SK-N-SH (cell line): ENCODE results near the gene SMCHD1. TPM values are rescaled to one million over a fixed set of nuclear protein-coding genes. Genes with fewer than 3 reads are reported as not detected.
"Not testable (repeated sequence)": the region's sequence is repeated elsewhere in the genome, so short reads cannot be mapped to it uniquely, and the experiment has no call there.

Experiments
- CTCF ChIA-PET: fragments of 300-600, 350-600 bp; formaldehyde crosslinking; extraction: SDS; loops from one replicate; lab custom pipeline; 2021; lab: Yijun Ruan, JAX
- POLR2A ChIA-PET: fragments of 350-600 bp; sonication (Branson Sonifier 250); formaldehyde crosslinking; extraction: SDS; loops from one replicate; lab custom pipeline; 2020; ENCODE audit warnings: antibody characterized with exemption, inconsistent platforms; lab: Yijun Ruan, JAX
- DNase-seq: peaks from one replicate; pipeline ENCODE4 v3.0.0; 2012
- H2AFZ ChIP-seq: fragments of 200-600 bp; sonication (generic); 2 replicates; pipeline ENCODE4 v1.8.1; 2016; ENCODE audit warnings: antibody characterized with exemption, mild to moderate bottlenecking, low read depth
- H3F3A ChIP-seq: fragments of 200-600 bp; sonication (generic); replicated peaks from 2 replicates; pipeline ENCODE3; 2016; ENCODE audit warnings: antibody characterized with exemption, mild to moderate bottlenecking; ENCODE audit not compliant: insufficient read depth
- H3K27ac ChIP-seq, 2 experiments: fragments of 200-500 bp in 1 of 2; fragments of 200-600 bp in 1 of 2; sonication (Bioruptor generic) in 1 of 2; sonication (generic), shearing (Covaris generic) in 1 of 2; 2 replicates each; pipeline versions ENCODE4 v1.5.1 to v1.6.1; 2014 to 2016; ENCODE audit warnings: low read depth in 2 of 2, inconsistent platforms in 1 of 2, low read length in 1 of 2, mild to moderate bottlenecking in 1 of 2, mixed read lengths in 1 of 2
- H3K27me3 ChIP-seq: fragments of 200-600 bp; sonication (generic), shearing (Covaris generic); 2 replicates; pipeline ENCODE4 v1.6.1; 2016; ENCODE audit warnings: mixed run types; ENCODE audit not compliant: insufficient read depth
- H3K36me3 ChIP-seq, 2 experiments: fragments of 200-500 bp in 1 of 2; fragments of 200-600 bp in 1 of 2; sonication (Bioruptor generic) in 1 of 2; sonication (generic) in 1 of 2; replicated peaks in 1 of 2; 2 replicates each; pipeline versions ENCODE3 to v1.5.1; 2014 to 2016; ENCODE audit warnings: low read length in 1 of 2, mild to moderate bottlenecking in 1 of 2; ENCODE audit not compliant: insufficient read depth in 2 of 2, control insufficient read depth in 1 of 2
- H3K4me1 ChIP-seq, 2 experiments: fragments of 200-500 bp in 1 of 2; fragments of 200-600 bp in 1 of 2; sonication (Bioruptor generic) in 1 of 2; sonication (generic), shearing (Covaris generic) in 1 of 2; 2 replicates each; pipeline versions ENCODE4 v1.5.1 to v1.6.1; 2014 to 2016; ENCODE audit warnings: low read depth in 1 of 2, low read length in 1 of 2, mixed run types in 1 of 2; ENCODE audit not compliant: insufficient read depth in 2 of 2, control insufficient read depth in 1 of 2
- H3K4me2 ChIP-seq: fragments of 200-600 bp; sonication (generic), shearing (Covaris generic); 2 replicates; pipeline ENCODE4 v1.6.1; 2017; ENCODE audit warnings: mixed run types
- H3K4me3 ChIP-seq, 2 experiments: fragments of 200-500 bp in 1 of 2; fragments of 200-600 bp in 1 of 2; sonication (Bioruptor generic) in 1 of 2; sonication (generic), shearing (Covaris generic) in 1 of 2; 2 replicates each; pipeline versions ENCODE4 v1.5.1 to v1.8.1; 2014 to 2016; ENCODE audit warnings: low read depth in 2 of 2, inconsistent platforms in 1 of 2, low read length in 1 of 2, mild to moderate bottlenecking in 1 of 2, mixed read lengths in 1 of 2, moderate library complexity in 1 of 2
- H3K79me2 ChIP-seq: fragments of 200-600 bp; sonication (generic); 2 replicates; pipeline ENCODE4 v1.8.1; 2017; ENCODE audit warnings: mild to moderate bottlenecking; ENCODE audit not compliant: insufficient read depth
- H3K9ac ChIP-seq: fragments of 200-600 bp; sonication (generic); 2 replicates; pipeline ENCODE4 v1.6.1; 2017; ENCODE audit warnings: mixed run types
- H3K9me2 ChIP-seq: fragments of 200-600 bp; sonication (generic); 2 replicates; pipeline ENCODE4 v1.6.1; 2017; ENCODE audit warnings: mixed run types
- H3K9me3 ChIP-seq: fragments of 200-600 bp; sonication (generic); 2 replicates; pipeline ENCODE4 v1.6.1; 2017; ENCODE audit warnings: mixed run types, mild to moderate bottlenecking, moderate library complexity
- H4K20me1 ChIP-seq: fragments of 200-600 bp; sonication (generic); 2 replicates; pipeline ENCODE4 v1.6.1; 2017; ENCODE audit warnings: mild to moderate bottlenecking, mixed run types; ENCODE audit not compliant: insufficient read depth
- FOSL2 ChIP-seq: IDR thresholded peaks from 2 replicates; pipeline ENCODE4 v1.4.0; 2012; ENCODE audit warnings: low read depth, mild to moderate bottlenecking, moderate library complexity, borderline replicate concordance
- JUND ChIP-seq: IDR thresholded peaks from 2 replicates; pipeline ENCODE4 v1.4.0; 2012
- MEF2A ChIP-seq: IDR thresholded peaks from 2 replicates; pipeline ENCODE4 v1.4.0; 2012; ENCODE audit warnings: low read depth, borderline replicate concordance
- REST ChIP-seq: IDR thresholded peaks from 2 replicates; pipeline ENCODE4 v1.6.1; 2012; ENCODE audit warnings: mild to moderate bottlenecking, low read depth, low read length, moderate library complexity
- TAF1 ChIP-seq: IDR thresholded peaks from 2 replicates; pipeline ENCODE4 v1.6.1; 2012; ENCODE audit warnings: low read depth, mild to moderate bottlenecking, low read length, moderate library complexity, borderline replicate concordance
- TCF12 ChIP-seq: IDR thresholded peaks from 2 replicates; pipeline ENCODE4 v1.4.0; 2012
- WGBS: methylation state at CpG from one replicate; pipeline ENCODE4 v1.1.6; 2017; ENCODE audit warnings: low lambda C conversion rate; 5-methylcytosine and 5-hydroxymethylcytosine counted together
- polyA plus RNA-seq, 3 experiments: library from polyadenylated mRNA; depleted of rRNA; stranded (reverse); fragments of >200 nt; gene quantifications; 2 replicates each; pipeline ENCODE4 v1.2.3, GENCODE V29; 2012

Gene SMCHD1
- polyA plus RNA-seq, 1 of the 3 experiments (the other 2 are of a cell fraction), result 8.9 TPM

DNA sequence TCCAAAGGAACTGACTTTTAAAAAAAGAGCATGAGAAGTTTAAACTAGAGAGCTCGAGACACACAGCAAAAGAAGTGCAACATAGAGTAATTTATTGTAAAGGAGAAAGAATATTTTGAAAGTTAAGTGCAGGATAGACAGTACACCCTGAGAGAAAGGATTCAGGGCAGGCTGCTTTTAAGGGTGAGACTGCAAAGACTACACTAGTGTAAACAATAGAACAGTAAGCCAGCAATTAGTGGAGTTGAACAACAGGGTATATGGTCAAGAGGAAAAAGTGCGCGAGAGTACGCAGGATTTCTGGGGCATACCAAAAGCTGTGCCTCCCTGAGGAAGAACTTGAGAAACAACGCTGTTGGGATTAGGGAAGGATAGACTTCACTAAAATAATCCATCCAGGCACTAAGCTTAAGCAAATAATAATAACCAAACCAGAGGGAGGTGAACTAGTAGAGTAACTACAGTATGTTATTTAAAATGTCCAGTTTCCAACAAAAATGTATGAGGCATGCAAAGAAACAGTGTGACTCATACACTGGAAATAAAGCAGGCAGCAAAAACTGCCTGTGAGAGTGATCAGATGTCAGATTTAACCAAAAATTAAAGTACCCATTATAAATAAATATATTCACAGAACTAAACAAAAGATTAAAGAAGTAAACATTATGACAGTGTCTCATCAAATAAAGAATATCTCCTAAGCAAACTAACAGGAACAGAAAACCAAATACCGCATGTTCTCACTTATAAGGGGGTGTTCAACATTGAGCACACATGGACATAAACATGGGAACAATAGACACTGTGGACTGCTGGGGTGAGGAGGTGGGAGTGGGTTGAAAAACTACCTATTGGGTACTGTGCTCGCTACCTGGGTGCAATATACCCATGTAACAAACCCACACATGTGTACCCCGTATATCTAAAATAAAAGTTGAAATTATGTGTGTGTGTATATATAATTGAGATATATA lies 150.7 kb downstream of the SMCHD1 start:
- H3K9me3 ChIP-seq, result peaks cover 2% of the 10 kb centered on the region; the same call in 1 of the 2 replicates
- H3K36me3 ChIP-seq, result peaks cover 17 to 36% of the 10 kb centered on the region in 2 experiments
- H3K4me1 ChIP-seq, result no peaks in the 10 kb centered on the region
- H3F3A ChIP-seq, result peaks cover 6% of the 10 kb centered on the region
- 90% methylated on average over 8 of the region's 8 CpGs for WGBS
- POLR2A ChIA-PET, result no interaction called here
- no peak overlapping the region for H3K4me3 ChIP-seq
- 0 out of 2 replicates have a peak overlapping the region, but pooled peaks have one; percentile 7 for H3K4me2 ChIP-seq
- no peak for DNase-seq
- no peaks in the 10 kb centered on the region for H4K20me1 ChIP-seq
- H3K79me2 ChIP-seq, result no peaks in the 10 kb centered on the region
- no peaks in the 10 kb centered on the region for H3K27me3 ChIP-seq
- H3K9me2 ChIP-seq, result no peaks in the 10 kb centered on the region; the same call in 1 of the 2 replicates
- CTCF ChIA-PET, result no interaction called here
- H2AFZ ChIP-seq, result no peak overlapping the region
- TF ChIP-seq TAF1 (no peak), FOSL2 (peak; percentile 60; the same call in 1 of the 2 replicates), MEF2A (no peak), TCF12 (peak; percentile 34; the same call in 1 of the 2 replicates), JUND (0 out of 2 replicates have a peak, but pooled peaks have one; percentile 29), REST (no peak)
- peak overlapping the region in 1 of 2 experiments; percentile 46; a peak in 1 of 4 replicates for H3K27ac ChIP-seq
- H3K9ac ChIP-seq, result no peak overlapping the region

DNA sequence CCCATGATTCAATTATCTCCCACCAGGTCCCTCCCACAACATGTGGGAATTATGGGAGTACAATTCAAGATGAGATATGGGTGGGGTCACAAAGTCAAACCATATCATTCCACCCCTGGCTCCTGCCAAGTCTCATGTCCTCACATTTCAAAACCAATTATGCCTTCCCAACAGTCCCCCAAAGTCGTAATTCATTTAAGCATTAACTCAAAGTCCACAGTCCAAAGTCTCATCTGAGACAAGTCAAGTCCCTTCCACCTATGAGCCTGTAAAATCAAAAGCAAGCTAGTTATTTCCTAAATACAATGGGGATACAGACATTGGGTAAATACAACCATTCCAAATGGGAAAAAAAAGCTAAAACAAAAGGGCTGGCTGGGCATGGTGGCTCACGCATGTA lies 153.1 kb downstream of the SMCHD1 start:
- H3F3A ChIP-seq, result not testable (repeated sequence)
- CTCF ChIA-PET, result interaction anchor here (0.6 kb wide), 1 partner anchor 97 kb away, joined by 3 read pairs; no protein-coding TSS in a partner anchor

DNA sequence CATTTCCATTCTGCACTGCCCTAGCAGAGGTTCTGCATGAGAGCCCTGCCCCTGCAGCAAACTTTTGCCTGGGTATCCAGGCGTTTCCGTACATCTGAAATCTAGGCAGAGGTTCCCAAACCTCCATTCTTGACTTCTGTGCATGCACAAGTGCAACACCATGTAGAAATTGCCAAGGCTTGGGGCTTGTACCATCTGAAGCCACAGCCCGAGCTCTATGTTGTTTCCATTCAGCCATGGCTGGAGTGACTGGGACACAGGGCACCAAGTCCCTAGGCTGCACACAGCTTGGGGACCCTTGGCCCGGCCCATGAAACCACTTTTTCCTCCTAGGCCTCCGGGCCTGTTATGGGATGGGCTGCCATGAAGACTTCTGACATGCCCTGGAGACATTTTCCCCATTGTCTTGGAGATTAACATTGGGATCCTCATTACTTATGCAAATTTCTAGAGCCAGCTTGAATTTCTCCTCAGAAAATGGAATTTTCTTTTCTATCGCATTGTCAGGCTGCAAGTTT lies 154.2 kb downstream of the SMCHD1 start:
- H3K9me2 ChIP-seq, H3K36me3 ChIP-seq, POLR2A ChIA-PET, H3K4me3 ChIP-seq, DNase-seq, H3K9ac ChIP-seq, CTCF ChIA-PET, H3F3A ChIP-seq, H4K20me1 ChIP-seq, H3K79me2 ChIP-seq, H3K27ac ChIP-seq, H2AFZ ChIP-seq, H3K4me2 ChIP-seq, H3K27me3 ChIP-seq, H3K4me1 ChIP-seq: not testable (repeated sequence)
- peaks cover 16% of the 10 kb centered on the region for H3K9me3 ChIP-seq
- 72% methylated on average over 4 of the region's 6 CpGs for WGBS

More for the DNA sequence above, 153.1 kb downstream of the SMCHD1 start:
- Histone ChIP-seq H3K9me3 (peaks cover 16% of the 10 kb centered on the region), H3K36me3 (peaks cover 6 to 14% of the 10 kb centered on the region in 2 experiments)
- H2AFZ ChIP-seq, POLR2A ChIA-PET, H3K4me1 ChIP-seq, H3K9ac ChIP-seq, H3K79me2 ChIP-seq, H3K27ac ChIP-seq, H3K9me2 ChIP-seq, H4K20me1 ChIP-seq, DNase-seq, H3K27me3 ChIP-seq, H3K4me3 ChIP-seq, H3K4me2 ChIP-seq: not testable (repeated sequence)
- WGBS, result 100% methylated on average over 2 of the region's 2 CpGs
